Naive thymus-derived CD4-positive, alpha-beta T cell (primary cell): ENCODE measurements around the gene DCHS1. TPM values are rescaled to one million over a fixed set of nuclear protein-coding genes. Genes with fewer than 3 reads are reported as not detected.
A peak's percentile ranks its signal among the peaks of the same experiment; 100 is the strongest.

Source experiments
- ATAC-seq: fragments of 150-1000 bp; cut with Tn5 transposase; 2 replicates; pipeline ENCODE4 v1.10.0; 2021; ENCODE audit warnings: mild to moderate bottlenecking, moderate library complexity
- CTCF ChIA-PET: fragments of 350-600 bp; sonication (Branson Sonifier 250); formaldehyde crosslinking; loops from one replicate; lab custom pipeline; 2021; ENCODE audit warnings: antibody characterized with exemption; lab: Charles Lee
- POLR2A ChIA-PET: fragments of 350-600 bp; sonication (Branson Sonifier 250); formaldehyde crosslinking; loops from one replicate; lab custom pipeline; 2021; ENCODE audit warnings: antibody characterized with exemption, inconsistent platforms; lab: Charles Lee
- DNase-seq, 9 donors: peaks; one replicate each; pipeline versions ENCODE4 v3.0.0 to v3.0.0-alpha.2; 2020 to 2022; ENCODE audit warnings: mixed read lengths in 1 of 9
- H3K27ac ChIP-seq: one replicate; pipeline ENCODE4 v1.7.0; 2013; ENCODE audit warnings: mild to moderate bottlenecking, low read depth, low read length, moderate library complexity
- H3K27me3 ChIP-seq, 2 donors: one replicate each; pipeline ENCODE4 v1.7.0; 2013; ENCODE audit warnings: low read length in 2 of 2, mild to moderate bottlenecking in 2 of 2, moderate library complexity in 2 of 2; ENCODE audit not compliant: control insufficient read depth in 2 of 2, insufficient read depth in 2 of 2
- H3K36me3 ChIP-seq, 3 experiments: 1 replicate in 2 of 3; 2 replicates in 1 of 3; pipeline ENCODE4 v1.7.0; 2013; ENCODE audit warnings: low read length in 3 of 3, mild to moderate bottlenecking in 3 of 3, moderate library complexity in 1 of 3; ENCODE audit not compliant: insufficient read depth in 3 of 3, control insufficient read depth in 2 of 3
- H3K4me1 ChIP-seq, 2 donors: one replicate each; pipeline ENCODE4 v1.7.0; 2013; ENCODE audit warnings: low read length in 2 of 2, mild to moderate bottlenecking in 2 of 2, moderate library complexity in 1 of 2; ENCODE audit not compliant: control insufficient read depth in 2 of 2, insufficient read depth in 2 of 2
- H3K4me3 ChIP-seq: 2 replicates; pipeline ENCODE4 v1.7.0; 2013; ENCODE audit warnings: mild to moderate bottlenecking, low read length
- H3K9me3 ChIP-seq, 3 experiments: 1 replicate in 2 of 3; 2 replicates in 1 of 3; pipeline ENCODE4 v1.7.0; 2013; ENCODE audit warnings: low read length in 3 of 3; ENCODE audit not compliant: control insufficient read depth in 2 of 3
- H3K27ac Mint-ChIP-seq, 9 donors: one replicate each; pipeline ENCODE4 v1.8.0; 2020 to 2022; ENCODE audit warnings: mixed read lengths in 9 of 9, mild to moderate bottlenecking in 8 of 9, moderate library complexity in 5 of 9, inconsistent platforms in 2 of 9
- H3K27me3 Mint-ChIP-seq, 5 donors: one replicate each; pipeline ENCODE4 v1.8.0; 2021 to 2022; ENCODE audit warnings: mixed read lengths in 5 of 5, mild to moderate bottlenecking in 1 of 5
- H3K36me3 Mint-ChIP-seq, 5 donors: one replicate each; pipeline ENCODE4 v1.8.0; 2020 to 2022; ENCODE audit warnings: mixed read lengths in 5 of 5, mild to moderate bottlenecking in 3 of 5, inconsistent platforms in 1 of 5
- H3K4me1 Mint-ChIP-seq, 7 donors: one replicate each; pipeline ENCODE4 v1.8.0; 2020 to 2022; ENCODE audit warnings: mixed read lengths in 7 of 7, mild to moderate bottlenecking in 3 of 7, inconsistent platforms in 1 of 7
- H3K4me3 Mint-ChIP-seq, 10 donors: one replicate each; pipeline ENCODE4 v1.8.0; 2020 to 2022; ENCODE audit warnings: mild to moderate bottlenecking in 10 of 10, mixed read lengths in 10 of 10, moderate library complexity in 6 of 10, inconsistent platforms in 2 of 10
- H3K9me3 Mint-ChIP-seq, 11 donors: one replicate each; pipeline ENCODE4 v1.8.0; 2020 to 2022; ENCODE audit warnings: mixed read lengths in 11 of 11, mild to moderate bottlenecking in 4 of 11, inconsistent platforms in 1 of 11, moderate library complexity in 1 of 11
- intact Hi-C, 2 donors: fragments of 100-400 bp; cut with micrococcal nuclease; formaldehyde crosslinking; loops; one replicate each; pipeline ENCODE4 v1.15.1; 2023
- polyA plus RNA-seq, 2 donors: library from polyadenylated mRNA; unstranded; fragments of 300-500 nt; fragmentation: Illumina TruSeq; gene quantifications; one replicate each; pipeline ENCODE4 v1.2.3, GENCODE V29; 2021
- total RNA-seq, 6 experiments: library from RNA in 5 of 6; stranded (reverse) in 5 of 6; gene quantifications; 1 replicate in 5 of 6; 2 replicates in 1 of 6; pipeline ENCODE4 v1.2.3 and lab custom pipeline; 2021 to 2026

Gene DCHS1
- total and polyA plus RNA-seq, 7 experiments from 2014 or later = 0.48 to 12.5 (median 9.7) TPM

- Histone ChIP-seq H3K27ac (no peak overlapping the region), H3K36me3 (peaks cover 10 to 68% (median 12%) of the 10 kb centered on the region in 3 experiments), H3K4me3 (no peak overlapping the region), H3K4me1 (peaks cover 17 to 18% of the 10 kb centered on the region in 2 donors), H3K27me3 (no peaks in the 10 kb centered on the region), H3K9me3 (no peaks in the 10 kb centered on the region)
- Mint-ChIP-seq H3K4me3 (no peak overlapping the region), H3K9me3 (no peaks in the 10 kb centered on the region), H3K36me3 (peaks cover 19 to 41% (median 30%) of the 10 kb centered on the region in 5 donors), H3K27ac (peak overlapping the region in 4 of 9 donors; percentile 32 to 60 (median 48)), H3K4me1 (peaks cover 22 to 47% (median 32%) of the 10 kb centered on the region in 7 donors), H3K27me3 (no peaks in the 10 kb centered on the region)
- intact Hi-C loops = no loop called here
- DNase-seq (no peak), ATAC-seq (no peak)
- ChIA-PET CTCF (interaction anchor here (1.0 to 1.4 kb wide), 2 partner anchors 19 to 22 kb away, joined by 3 read pairs; no protein-coding TSS in a partner anchor), POLR2A (interaction anchor here (1.1 kb wide), 1 partner anchor 12 kb away, joined by 4 read pairs; the partner anchor contains the start of gene TAF10)
Observed at GRCh38 chr11:6599449-6599848, 56.2 kb downstream of the DCHS1 start.

GRCh38 chr11:6598555-6598954, 57.1 kb downstream of the DCHS1 start:
- no peaks in the 10 kb centered on the region for H3K9me3 ChIP-seq
- H3K27me3 ChIP-seq = no peaks in the 10 kb centered on the region
- Mint-ChIP-seq H3K4me3 (no peak overlapping the region), H3K4me1 (peaks cover 26 to 56% (median 41%) of the 10 kb centered on the region in 7 donors), H3K36me3 (peaks cover 19 to 50% (median 34%) of the 10 kb centered on the region in 5 donors), H3K9me3 (no peaks in the 10 kb centered on the region), H3K27ac (peak overlapping the region in 5 of 9 donors; percentile 13 to 60 (median 32)), H3K27me3 (no peaks in the 10 kb centered on the region)
- ChIA-PET CTCF (no interaction called here), POLR2A (interaction anchor here (0.6 to 1.4 kb wide), 2 partner anchors 20 to 116 kb away, joined by 3 to 4 read pairs; no protein-coding TSS in a partner anchor)
- peaks cover 17% of the 10 kb centered on the region in 2 donors for H3K4me1 ChIP-seq
- no peak overlapping the region for H3K4me3 ChIP-seq
- intact Hi-C loops = no loop called here
- ATAC-seq (no peak), DNase-seq (no peak)
- H3K27ac ChIP-seq = no peak overlapping the region
- H3K36me3 ChIP-seq = peaks cover 10 to 67% (median 12%) of the 10 kb centered on the region in 3 experiments

- intact Hi-C loops = no loop called here
- Histone ChIP-seq H3K4me3 (no peak overlapping the region), H3K27ac (no peak overlapping the region), H3K27me3 (no peaks in the 10 kb centered on the region), H3K4me1 (peaks cover 0 to 3% of the 10 kb centered on the region in 2 donors), H3K36me3 (peaks cover 10 to 70% (median 12%) of the 10 kb centered on the region in 3 experiments), H3K9me3 (no peaks in the 10 kb centered on the region)
- no peak for ATAC-seq
- peak overlapping the region in 6 of 9 donors; percentile 3 to 44 (median 30) for H3K27ac Mint-ChIP-seq
- POLR2A ChIA-PET = interaction anchor here (0.9 to 1.0 kb wide), 2 partner anchors 22 to 87 kb away, joined by 5 read pairs; partner anchors contain the start of gene MRPL17
- CTCF ChIA-PET = interaction anchor here (0.9 to 1.4 kb wide), 4 partner anchors 87 to 158 kb away, joined by 3 to 6 read pairs (median 3); partner anchors contain the start of gene MRPL17
- no peak overlapping the region for H3K4me3 Mint-ChIP-seq
- H3K9me3 Mint-ChIP-seq = no peaks in the 10 kb centered on the region
- peaks cover 26 to 59% (median 47%) of the 10 kb centered on the region in 7 donors for H3K4me1 Mint-ChIP-seq
- no peak for DNase-seq
- H3K27me3 Mint-ChIP-seq = no peaks in the 10 kb centered on the region
- peaks cover 22 to 55% (median 37%) of the 10 kb centered on the region in 5 donors for H3K36me3 Mint-ChIP-seq
Observed at GRCh38 chr11:6596239-6596877, 59.3 kb downstream of the DCHS1 start.

GRCh38 chr11:6594142-6594768, 61.4 kb downstream of the DCHS1 start:
- H3K27ac Mint-ChIP-seq = peak overlapping the region in 5 of 9 donors; percentile 10 to 84 (median 26)
- Histone ChIP-seq H3K4me1 (no peaks in the 10 kb centered on the region), H3K36me3 (peaks cover 3 to 49% (median 12%) of the 10 kb centered on the region in 3 experiments), H3K4me3 (no peak overlapping the region), H3K27me3 (no peaks in the 10 kb centered on the region), H3K9me3 (no peaks in the 10 kb centered on the region), H3K27ac (no peak overlapping the region)
- peak overlapping the region in 1 of 10 donors; percentile 11 for H3K4me3 Mint-ChIP-seq
- intact Hi-C loops = no loop called here
- peaks cover 21 to 51% (median 42%) of the 10 kb centered on the region in 7 donors for H3K4me1 Mint-ChIP-seq
- no peak for ATAC-seq
- H3K27me3 Mint-ChIP-seq = no peaks in the 10 kb centered on the region
- H3K9me3 Mint-ChIP-seq = no peaks in the 10 kb centered on the region
- H3K36me3 Mint-ChIP-seq = peaks cover 17 to 53% (median 33%) of the 10 kb centered on the region in 5 donors
- no peak for DNase-seq
- POLR2A ChIA-PET = interaction anchor here (1.2 to 1.7 kb wide), 4 partner anchors 9 to 112 kb away, joined by 3 to 8 read pairs (median 6); partner anchors contain the start of genes MRPL17 and TAF10
- CTCF ChIA-PET = interaction anchor here (2.5 to 3.6 kb wide), 2 partner anchors 10 to 89 kb away, joined by 8 to 12 read pairs; partner anchors contain the start of genes ILK, MRPL17 and RRP8

GRCh38 chr11:6588018-6588417, 67.6 kb downstream of the DCHS1 start:
- H3K9me3 ChIP-seq = peaks cover 0 to 14% (median 4%) of the 10 kb centered on the region in 3 experiments
- Mint-ChIP-seq H3K36me3 (peaks cover 25 to 45% (median 29%) of the 10 kb centered on the region in 5 donors), H3K4me1 (peaks cover 0 to 8% (median 0%) of the 10 kb centered on the region in 7 donors), H3K27ac (no peak overlapping the region), H3K4me3 (no peak overlapping the region), H3K27me3 (no peaks in the 10 kb centered on the region), H3K9me3 (peaks cover 6 to 20% (median 19%) of the 10 kb centered on the region in 11 donors)
- no peaks in the 10 kb centered on the region for H3K4me1 ChIP-seq
- peaks cover 0 to 7% (median 0%) of the 10 kb centered on the region in 3 experiments for H3K36me3 ChIP-seq
- ChIA-PET CTCF (no interaction called here), POLR2A (no interaction called here)
- intact Hi-C loops = no loop called here
- no peak for ATAC-seq
- no peak overlapping the region for H3K4me3 ChIP-seq
- no peaks in the 10 kb centered on the region for H3K27me3 ChIP-seq
- DNase-seq = no peak
- no peak overlapping the region for H3K27ac ChIP-seq

GRCh38 chr11:6587360-6587953, 68.2 kb downstream of the DCHS1 start:
- intact Hi-C loops = no loop called here
- H3K4me1 ChIP-seq = no peaks in the 10 kb centered on the region
- no peaks in the 10 kb centered on the region for H3K27me3 Mint-ChIP-seq
- ATAC-seq (no peak), DNase-seq (no peak)
- peaks cover 0 to 4% (median 0%) of the 10 kb centered on the region in 3 experiments for H3K36me3 ChIP-seq
- no peak overlapping the region for H3K27ac Mint-ChIP-seq
- H3K36me3 Mint-ChIP-seq = peaks cover 27 to 50% (median 33%) of the 10 kb centered on the region in 5 donors
- CTCF ChIA-PET = no interaction called here
- no peaks in the 10 kb centered on the region for H3K27me3 ChIP-seq
- H3K9me3 Mint-ChIP-seq = peaks cover 8 to 26% (median 21%) of the 10 kb centered on the region in 11 donors
- peaks cover 0 to 14% (median 4%) of the 10 kb centered on the region in 3 experiments for H3K9me3 ChIP-seq
- POLR2A ChIA-PET = no interaction called here
- H3K4me3 Mint-ChIP-seq = no peak overlapping the region
- H3K27ac ChIP-seq = no peak overlapping the region
- peaks cover 0 to 11% (median 2%) of the 10 kb centered on the region in 7 donors for H3K4me1 Mint-ChIP-seq
- H3K4me3 ChIP-seq = no peak overlapping the region
